ENCODE results near the gene C3orf49. TPM values are rescaled to one million over a fixed set of nuclear protein-coding genes. Genes with fewer than 3 reads are reported as not detected.

The C3orf49 gene
- total RNA-seq, 3 donors from 2014 or later (not counting 1 experiment from before 2014, with no cell fraction given): not detected

DNA sequence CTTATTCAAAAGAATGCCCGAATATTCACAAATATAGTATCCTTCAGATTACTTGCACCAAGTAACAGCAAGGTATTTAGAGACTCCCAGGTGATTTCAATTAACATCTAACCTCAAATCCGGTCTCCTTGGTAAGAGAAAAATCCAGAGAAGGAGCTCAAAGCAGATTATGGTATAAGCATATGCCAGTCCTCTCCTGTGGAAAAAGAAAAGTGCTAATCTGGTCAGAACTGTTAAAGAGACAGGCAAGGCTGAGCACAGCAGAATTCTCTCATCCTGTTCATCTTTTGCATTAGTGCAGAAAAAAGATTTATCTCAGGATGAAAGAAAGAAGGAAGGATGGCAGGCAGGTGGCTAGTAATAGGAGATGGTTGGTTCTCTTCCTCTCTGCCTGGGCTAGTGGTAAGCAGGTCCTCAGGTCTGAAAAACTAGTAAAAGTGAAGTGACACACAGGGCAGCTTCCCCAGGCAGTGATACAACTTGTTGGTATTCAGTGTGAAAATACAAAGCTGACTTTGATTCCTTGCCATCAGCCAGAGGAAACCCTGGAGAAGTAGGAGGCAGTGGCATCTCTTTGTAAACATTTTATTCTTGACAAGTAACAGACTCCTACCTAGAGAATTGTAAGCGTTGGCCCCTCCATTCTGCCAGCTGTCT lies 58.8 kb downstream of the C3orf49 start:
- H3K4me1 Mint-ChIP-seq: peaks cover 57 to 62% of the 10 kb centered on the region in 2 donors
- no peaks in the 10 kb centered on the region for H3K27me3 ChIP-seq (ENCODE audit: control insufficient read depth, insufficient read depth, low read length)
- H3K4me1 ChIP-seq (ENCODE audit: control insufficient read depth, insufficient read depth, low read length): peaks cover 10% of the 10 kb centered on the region
- no peak for ATAC-seq
- peak overlapping the region; percentile 29 to 77 for H3K27ac Mint-ChIP-seq
- H3K36me3 Mint-ChIP-seq: no peaks in the 10 kb centered on the region
- H3K9me3 ChIP-seq (ENCODE audit: control insufficient read depth, insufficient read depth, low read length): no peaks in the 10 kb centered on the region
- DNase-seq: no peak
- H3K27me3 Mint-ChIP-seq (ENCODE audit: low read depth in 2 of 2): no peaks in the 10 kb centered on the region
- H3K9me3 Mint-ChIP-seq: no peaks in the 10 kb centered on the region
- H3K36me3 ChIP-seq (ENCODE audit: control insufficient read depth, insufficient read depth, low read length): no peaks in the 10 kb centered on the region
- intact Hi-C loops (cut with micrococcal nuclease): no loop called here
- TF ChIP-seq CTCF (IDR thresholded peaks at IDR 0.05): no peak
- no peak overlapping the region for H3K4me3 Mint-ChIP-seq
- H3K4me3 ChIP-seq (ENCODE audit: low read length): no peak overlapping the region
- no peak overlapping the region for H3K27ac ChIP-seq (ENCODE audit: low read length)
- WGBS (ENCODE audit: insufficient coverage): 90% methylated on average over 3 of the region's 3 CpGs

DNA sequence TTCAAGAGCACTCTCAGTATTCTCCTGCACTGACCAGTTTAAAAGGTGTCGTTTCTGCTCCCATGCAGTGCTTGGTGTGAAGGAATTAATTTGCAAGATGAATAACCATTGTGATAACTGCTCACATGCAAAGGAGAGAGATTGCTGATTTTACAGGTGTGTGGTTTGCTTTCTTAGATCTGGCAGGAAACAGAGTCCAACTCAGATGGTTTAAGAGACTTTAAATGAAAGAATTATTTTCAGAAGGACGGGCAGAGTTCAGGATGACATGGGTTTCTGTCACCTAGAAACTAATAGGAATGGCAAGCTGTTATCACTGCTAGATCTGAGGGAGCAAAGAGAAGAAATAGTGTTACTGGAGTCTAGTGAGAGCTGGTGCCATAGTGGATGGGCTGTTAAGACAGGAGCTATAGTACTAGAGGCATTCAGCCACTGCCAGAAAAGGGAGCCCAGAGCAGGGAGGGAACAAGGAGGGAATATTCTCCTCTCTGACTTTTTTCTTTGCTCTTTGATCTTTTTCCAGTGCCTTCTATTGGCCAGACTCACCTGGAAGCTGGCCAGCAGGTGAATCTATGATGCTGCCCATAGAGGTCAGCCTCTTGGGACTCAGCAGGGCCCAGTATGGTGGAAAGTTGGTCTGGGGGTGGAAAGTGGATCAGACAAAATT lies 59.4 kb downstream of the C3orf49 start:
- ATAC-seq: no peak
- H3K27ac Mint-ChIP-seq: peak overlapping the region in 1 of 2 donors; percentile 77

GRCh38 chr3:63880653-63881052 lies 61.6 kb downstream of the C3orf49 start:
- no peak overlapping the region for H3K4me3 Mint-ChIP-seq
- peak overlapping the region; percentile 1 to 3 for H3K27ac Mint-ChIP-seq
- Histone ChIP-seq H3K36me3 (ENCODE audit: control insufficient read depth, insufficient read depth, low read length) (no peaks in the 10 kb centered on the region), H3K4me1 (ENCODE audit: control insufficient read depth, insufficient read depth, low read length) (peaks cover 3% of the 10 kb centered on the region), H3K4me3 (ENCODE audit: low read length) (no peak overlapping the region), H3K9me3 (ENCODE audit: control insufficient read depth, insufficient read depth, low read length) (no peaks in the 10 kb centered on the region), H3K27ac (ENCODE audit: low read length) (no peak overlapping the region), H3K27me3 (ENCODE audit: control insufficient read depth, insufficient read depth, low read length) (no peaks in the 10 kb centered on the region)
- H3K9me3 Mint-ChIP-seq: no peaks in the 10 kb centered on the region
- DNase-seq (no peak), ATAC-seq (no peak)
- 94% methylated on average over 4 of the region's 5 CpGs for WGBS (ENCODE audit: insufficient coverage)
- H3K36me3 Mint-ChIP-seq: no peaks in the 10 kb centered on the region
- peaks cover 45 to 55% of the 10 kb centered on the region in 2 donors for H3K4me1 Mint-ChIP-seq
- no peaks in the 10 kb centered on the region for H3K27me3 Mint-ChIP-seq (ENCODE audit: low read depth in 2 of 2)
- no peak for TF ChIP-seq CTCF (IDR thresholded peaks at IDR 0.05)
- intact Hi-C loops (cut with micrococcal nuclease): no loop called here

More for the DNA sequence above, 59.4 kb downstream of the C3orf49 start:
- no peaks in the 10 kb centered on the region for H3K27me3 Mint-ChIP-seq (ENCODE audit: low read depth in 2 of 2)
- no peak for DNase-seq
- H3K4me1 Mint-ChIP-seq: peaks cover 61 to 64% of the 10 kb centered on the region in 2 donors
- Histone ChIP-seq H3K4me3 (ENCODE audit: low read length) (no peak overlapping the region), H3K27ac (ENCODE audit: low read length) (no peak overlapping the region), H3K27me3 (ENCODE audit: control insufficient read depth, insufficient read depth, low read length) (no peaks in the 10 kb centered on the region), H3K36me3 (ENCODE audit: control insufficient read depth, insufficient read depth, low read length) (no peaks in the 10 kb centered on the region), H3K4me1 (ENCODE audit: control insufficient read depth, insufficient read depth, low read length) (peaks cover 10% of the 10 kb centered on the region), H3K9me3 (ENCODE audit: control insufficient read depth, insufficient read depth, low read length) (no peaks in the 10 kb centered on the region)
- no peaks in the 10 kb centered on the region for H3K9me3 Mint-ChIP-seq
- H3K4me3 Mint-ChIP-seq: no peak overlapping the region
- H3K36me3 Mint-ChIP-seq: no peaks in the 10 kb centered on the region
- TF ChIP-seq CTCF (IDR thresholded peaks at IDR 0.05): no peak
- WGBS (ENCODE audit: insufficient coverage): 43% methylated on average over 2 of the region's 2 CpGs
- intact Hi-C loops (cut with micrococcal nuclease): no loop called here
